A673 (cell line): ENCODE data around the gene SNCAIP.

ENCODE experiments used
- CTCF ChIP-seq: fragments of 300-800, 200-600 bp; sonication (generic); conservative IDR thresholded peaks from 2 replicates; pipeline ENCODE4 v1.5.1; 2017; ENCODE audit warnings: low read depth, mild to moderate bottlenecking, antibody characterized with exemption, low read length, moderate library complexity, mixed read lengths
- EZH2 ChIP-seq: fragments of 200-600 bp; sonication (generic); IDR thresholded peaks from 2 replicates; pipeline ENCODE4 v1.6.1; 2017; ENCODE audit warnings: borderline replicate concordance, low read depth, mild to moderate bottlenecking, mixed read lengths, antibody characterized with exemption, low read length; ENCODE audit not compliant: poor library complexity, severe bottlenecking

DNA sequence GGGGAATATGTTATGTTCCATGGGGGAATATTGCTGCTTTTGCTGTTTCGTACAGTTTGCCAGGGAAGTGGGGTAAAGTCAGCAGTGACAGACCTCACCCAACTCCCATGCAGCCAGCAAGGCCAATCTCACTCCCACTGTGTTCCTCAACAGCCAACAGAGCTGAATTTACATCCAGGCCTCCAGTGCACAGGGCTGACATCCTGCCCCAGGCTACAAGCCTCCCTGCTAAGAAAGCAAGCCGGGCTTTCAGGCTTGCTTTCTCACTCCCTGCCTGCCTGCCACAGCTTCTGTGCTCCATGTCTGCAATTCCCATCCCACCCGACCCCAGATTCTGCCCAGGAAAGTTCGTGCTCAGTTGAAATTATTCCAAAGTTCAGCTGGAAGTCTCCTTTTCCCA lies 25.5 kb upstream of the SNCAIP start:
- no peak for TF ChIP-seq CTCF
- no peak for TF ChIP-seq EZH2
